Adrenal gland (tissue), 12 donors: ENCODE data around the gene RNF41. TPM values are rescaled to one million over a fixed set of nuclear protein-coding genes. Genes with fewer than 3 reads are reported as not detected.
A peak's percentile ranks its signal among the peaks of the same experiment; 100 is the strongest.

Source experiments
- DNase-seq, 7 donors: peaks; one replicate each; pipeline ENCODE4 v3.0.0-alpha.2; 2019 to 2020
- H3K27ac ChIP-seq, 5 donors: fragments of 200-600 bp; sonication (generic) in 4 of 5; 1 replicate in 3 of 5; 2 replicates in 2 of 5; pipeline versions ENCODE4 v1.5.1 to v1.8.0; 2016 to 2020; ENCODE audit warnings: mild to moderate bottlenecking in 1 of 5
- H3K27me3 ChIP-seq: fragments of 200-600 bp; 2 replicates; pipeline ENCODE4 v1.8.0; 2021
- H3K36me3 ChIP-seq, 2 donors: fragments of 200-600 bp; replicated peaks in 1 of 2; 1 replicate in 1 of 2; 2 replicates in 1 of 2; pipeline versions ENCODE4 v1.5.1 to v1.8.0; 2018 to 2022
- H3K4me1 ChIP-seq, 2 donors: fragments of 200-600 bp; replicated peaks in 1 of 2; 1 replicate in 1 of 2; 2 replicates in 1 of 2; pipeline versions ENCODE4 v1.5.1 to v1.8.0; 2018 to 2021
- H3K4me3 ChIP-seq, 4 donors: fragments of 200-600 bp; sonication (generic) in 3 of 4; one replicate each; pipeline ENCODE4 v1.5.1; 2016 to 2018
- H3K9me3 ChIP-seq, 3 donors: fragments of 200-600 bp; sonication (generic) in 1 of 3; replicated peaks in 1 of 3; 1 replicate in 2 of 3; 2 replicates in 1 of 3; pipeline versions ENCODE4 v1.5.1 to v1.8.0; 2016 to 2021
- POLR2A ChIP-seq, 2 donors: fragments of 450-650 bp; IDR thresholded peaks; one replicate each; pipeline ENCODE4 v1.6.1; 2017; ENCODE audit warnings: antibody characterized with exemption in 2 of 2, mild to moderate bottlenecking in 2 of 2, moderate library complexity in 1 of 2
- WGBS, 4 donors: extraction: QIAGEN DNeasy Blood & Tissue Kit in 2 of 4; methylation state at CpG; one replicate each; pipeline versions ENCODE4 v1.1.5 to v1.1.7; 2013 to 2017; 5-methylcytosine and 5-hydroxymethylcytosine counted together
- intact Hi-C, 2 donors: fragments of 100-400 bp; cut with DNase I; formaldehyde crosslinking; loops; one replicate each; pipeline versions ENCODE4 v1.14.1 to v1.15.0; 2022 to 2023
- polyA plus RNA-seq, 3 donors: library from polyadenylated mRNA; stranded (reverse); fragments of 200-250 nt in 2 of 3; fragments of 350-450 nt in 1 of 3; fragmentation: Illumina TruSeq in 1 of 3; extraction: RNeasy Lipid Tissue Mini Kit (QIAGEN cat#74804) in 1 of 3; gene quantifications; one replicate each; pipeline ENCODE4 v1.2.3, GENCODE V29; 2013 to 2014
- total RNA-seq, 9 donors: library from RNA; depleted of rRNA in 4 of 9; stranded (reverse); fragments of >200 nt in 4 of 9; fragments of 120-200 nt in 1 of 9; fragmentation: NEBNext Ultra II Directional in 1 of 9; extraction: Animal tissue kit (Norgen Biotek cat#: 25700) in 1 of 9; gene quantifications; one replicate each; pipeline versions ENCODE4 v1.1.0 to v1.2.4, GENCODE V29; 2013 to 2023
- TF ChIP-seq, protein P1 (sequence below), 6 experiments: fragments of 450-650 bp in 4 of 6; fragments of 200-600 bp in 2 of 6; sonication (generic) in 1 of 6; IDR thresholded peaks; 1 replicate in 5 of 6; 2 replicates in 1 of 6; pipeline versions ENCODE4 v1.5.1 to v1.8.0; 2016 to 2021; ENCODE audit warnings: antibody characterized with exemption in 6 of 6, mild to moderate bottlenecking in 2 of 6, moderate library complexity in 1 of 6
- donor health status: healthy with polysubstance abuse.
- donor health status: Bipolar disorder and iron deficiency.
- donor health status: DM: yes; HTN: yes; CAD: no.
- donor health status: DM: no; HTN: no; CAD: no.
- donor health status: DM: no; HTN: no; CAD: no.
- donor health status: DM: yes; HTN: yes; CAD: no.

Gene RNF41
- total and polyA plus RNA-seq, 12 donors, result 13.0 to 90.6 (median 50.8) TPM

- intact Hi-C loops, result no loop called here
- Histone ChIP-seq H3K9me3 (no peaks in the 10 kb centered on the region), H3K36me3 (no peaks in the 10 kb centered on the region), H3K27me3 (no peaks in the 10 kb centered on the region), H3K27ac (no peak overlapping the region), H3K4me3 (no peak overlapping the region), H3K4me1 (no peaks in the 10 kb centered on the region)
- 69 to 79% (median 77%) methylated on average over 8 of the region's 8 CpGs for WGBS, 4 donors
- TF ChIP-seq, protein P1, sequence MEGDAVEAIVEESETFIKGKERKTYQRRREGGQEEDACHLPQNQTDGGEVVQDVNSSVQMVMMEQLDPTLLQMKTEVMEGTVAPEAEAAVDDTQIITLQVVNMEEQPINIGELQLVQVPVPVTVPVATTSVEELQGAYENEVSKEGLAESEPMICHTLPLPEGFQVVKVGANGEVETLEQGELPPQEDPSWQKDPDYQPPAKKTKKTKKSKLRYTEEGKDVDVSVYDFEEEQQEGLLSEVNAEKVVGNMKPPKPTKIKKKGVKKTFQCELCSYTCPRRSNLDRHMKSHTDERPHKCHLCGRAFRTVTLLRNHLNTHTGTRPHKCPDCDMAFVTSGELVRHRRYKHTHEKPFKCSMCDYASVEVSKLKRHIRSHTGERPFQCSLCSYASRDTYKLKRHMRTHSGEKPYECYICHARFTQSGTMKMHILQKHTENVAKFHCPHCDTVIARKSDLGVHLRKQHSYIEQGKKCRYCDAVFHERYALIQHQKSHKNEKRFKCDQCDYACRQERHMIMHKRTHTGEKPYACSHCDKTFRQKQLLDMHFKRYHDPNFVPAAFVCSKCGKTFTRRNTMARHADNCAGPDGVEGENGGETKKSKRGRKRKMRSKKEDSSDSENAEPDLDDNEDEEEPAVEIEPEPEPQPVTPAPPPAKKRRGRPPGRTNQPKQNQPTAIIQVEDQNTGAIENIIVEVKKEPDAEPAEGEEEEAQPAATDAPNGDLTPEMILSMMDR (IDR thresholded peaks at IDR 0.05), result no peak
- DNase-seq, result no peak
Measured at GRCh38 chr12:56230432-56231183, 8.9 kb upstream of the RNF41 start.

- Histone ChIP-seq H3K36me3 (no peaks in the 10 kb centered on the region), H3K27me3 (no peaks in the 10 kb centered on the region), H3K4me1 (peaks cover 2 to 5% of the 10 kb centered on the region in 2 donors), H3K9me3 (no peaks in the 10 kb centered on the region), H3K4me3 (no peak within 1 kb of the TSS), H3K27ac (no peak within 1 kb of the TSS)
- no peak for DNase-seq
- 62 to 89% (median 80%) methylated on average over 4 of the region's 4 CpGs for WGBS, 4 donors
- TF ChIP-seq POLR2A (IDR thresholded peaks at IDR 0.05), result no peak
- TF ChIP-seq, protein P1 (IDR thresholded peaks at IDR 0.05), result no peak
- intact Hi-C loops, result loop anchor here in 1 of 2 donors (5.0 kb wide), 1 partner anchor 38 kb away; no protein-coding TSS in a partner anchor
Measured at GRCh38 chr12:56229916-56230431, 8.3 kb upstream of the RNF41 start, which contains the start of gene SLC39A5. SLC39A5 (plus strand) TSS chr12:56230051; CDS start chr12:56231275, 1,224 bp downstream.

DNA sequence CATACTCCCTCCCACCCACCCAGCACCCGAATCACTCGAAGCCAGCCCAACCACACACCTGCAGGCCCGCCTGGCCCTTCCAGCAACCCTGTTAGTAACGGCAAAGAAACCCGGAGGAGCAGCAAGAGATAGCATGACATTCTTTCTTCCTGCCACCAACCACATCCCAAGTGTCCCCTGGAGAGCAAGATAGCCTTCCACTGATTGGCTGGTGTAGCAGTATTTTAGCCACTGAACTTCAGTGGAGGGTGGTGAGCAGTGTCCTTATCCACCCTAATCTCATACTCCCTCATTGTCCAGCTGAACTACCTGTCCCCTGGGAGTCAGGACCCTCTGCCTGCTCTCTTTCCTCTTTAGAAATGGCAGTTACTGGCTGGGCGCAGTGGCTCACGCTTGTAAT, 7.4 kb upstream of the RNF41 start:
- no peaks in the 10 kb centered on the region for H3K36me3 ChIP-seq
- 86 to 91% (median 89%) methylated on average over 6 to 7 of the region's 7 CpGs for WGBS, 4 donors
- no peak for DNase-seq
- no peaks in the 10 kb centered on the region for H3K9me3 ChIP-seq
- peaks cover 8 to 11% of the 10 kb centered on the region in 2 donors for H3K4me1 ChIP-seq
- no peak for TF ChIP-seq POLR2A (IDR thresholded peaks at IDR 0.05)
- TF ChIP-seq, protein P1 (IDR thresholded peaks at IDR 0.05), result no peak
- H3K27ac ChIP-seq, result no peak overlapping the region
- H3K27me3 ChIP-seq, result no peaks in the 10 kb centered on the region
- intact Hi-C loops, result loop anchor here in 1 of 2 donors (5.0 kb wide), 1 partner anchor 37 kb away; no protein-coding TSS in a partner anchor
- H3K4me3 ChIP-seq, result no peak overlapping the region

GRCh38 chr12:56224954-56225353, 3.2 kb upstream of the RNF41 start:
- intact Hi-C loops, result loop anchor here in 1 of 2 donors (5.0 kb wide), 2 partner anchors 32 to 33 kb away; partner anchors contain the start of gene ANKRD52
- peaks cover 13 to 38% of the 10 kb centered on the region in 2 donors for H3K4me1 ChIP-seq
- no peak for TF ChIP-seq POLR2A (IDR thresholded peaks at IDR 0.05)
- TF ChIP-seq, protein P1 (IDR thresholded peaks at IDR 0.05), result no peak
- WGBS, 4 donors, result 78 to 86% (median 80%) methylated on average over 10 to 11 of the region's 11 CpGs
- H3K36me3 ChIP-seq, result no peaks in the 10 kb centered on the region
- H3K9me3 ChIP-seq, result no peaks in the 10 kb centered on the region
- peak overlapping the region in 3 of 5 donors; percentile 62 to 78 (median 66) for H3K27ac ChIP-seq
- no peak for DNase-seq
- no peaks in the 10 kb centered on the region for H3K27me3 ChIP-seq
- peak overlapping the region in 2 of 4 donors; percentile 32 to 69 for H3K4me3 ChIP-seq
